ENCODE data around the gene POP7. TPM values are rescaled to one million over a fixed set of nuclear protein-coding genes. Genes with fewer than 3 reads are reported as not detected.

The POP7 gene
- total and polyA plus RNA-seq, 7 donors, result 28.4 to 129 (median 44.4) TPM

DNA sequence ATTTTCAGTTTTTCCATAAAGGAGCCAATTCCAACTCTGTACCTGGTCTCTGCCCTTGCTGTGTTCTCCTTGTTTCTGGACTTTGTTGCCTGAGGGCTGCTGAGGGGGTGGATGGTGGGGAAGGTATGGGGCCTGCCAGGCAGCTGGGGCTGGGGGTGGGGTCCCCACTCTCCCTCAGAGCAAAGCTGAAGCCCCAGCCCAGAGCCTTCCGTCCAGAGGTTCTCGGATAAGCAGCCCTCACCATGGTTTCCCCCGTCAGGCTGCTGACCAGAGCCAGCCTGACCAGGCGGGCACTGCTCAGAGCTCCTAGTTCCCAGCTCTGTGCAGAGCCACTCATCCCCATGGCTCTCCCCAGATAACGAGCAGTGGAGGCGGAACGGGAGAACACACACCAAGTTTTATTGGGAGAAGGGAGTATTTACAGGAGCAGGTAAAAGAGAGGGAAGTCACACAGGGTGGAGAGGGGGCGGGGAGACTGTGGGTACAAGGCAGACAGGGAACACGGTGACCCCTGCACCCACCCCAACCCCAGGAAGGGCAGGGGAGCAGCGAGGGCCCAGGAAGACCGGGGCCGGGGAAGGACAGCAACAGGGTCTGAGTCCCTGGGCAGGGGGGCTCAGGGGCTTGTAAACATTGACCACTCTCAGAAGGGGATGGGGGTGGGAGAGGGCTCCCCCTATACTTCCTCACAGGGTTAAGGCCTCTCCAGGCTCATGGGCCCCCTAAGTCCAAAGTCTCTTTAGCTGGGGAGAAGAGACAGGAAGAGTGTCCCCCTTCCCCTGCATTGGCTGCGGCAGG, 26.6 kb upstream of the POP7 start:
- no peaks in the 10 kb centered on the region for H3K9me3 ChIP-seq
- WGBS, 3 donors, result 72 to 81% (median 79%) methylated on average over 12 to 13 of the region's 13 CpGs
- TF ChIP-seq, protein P1, sequence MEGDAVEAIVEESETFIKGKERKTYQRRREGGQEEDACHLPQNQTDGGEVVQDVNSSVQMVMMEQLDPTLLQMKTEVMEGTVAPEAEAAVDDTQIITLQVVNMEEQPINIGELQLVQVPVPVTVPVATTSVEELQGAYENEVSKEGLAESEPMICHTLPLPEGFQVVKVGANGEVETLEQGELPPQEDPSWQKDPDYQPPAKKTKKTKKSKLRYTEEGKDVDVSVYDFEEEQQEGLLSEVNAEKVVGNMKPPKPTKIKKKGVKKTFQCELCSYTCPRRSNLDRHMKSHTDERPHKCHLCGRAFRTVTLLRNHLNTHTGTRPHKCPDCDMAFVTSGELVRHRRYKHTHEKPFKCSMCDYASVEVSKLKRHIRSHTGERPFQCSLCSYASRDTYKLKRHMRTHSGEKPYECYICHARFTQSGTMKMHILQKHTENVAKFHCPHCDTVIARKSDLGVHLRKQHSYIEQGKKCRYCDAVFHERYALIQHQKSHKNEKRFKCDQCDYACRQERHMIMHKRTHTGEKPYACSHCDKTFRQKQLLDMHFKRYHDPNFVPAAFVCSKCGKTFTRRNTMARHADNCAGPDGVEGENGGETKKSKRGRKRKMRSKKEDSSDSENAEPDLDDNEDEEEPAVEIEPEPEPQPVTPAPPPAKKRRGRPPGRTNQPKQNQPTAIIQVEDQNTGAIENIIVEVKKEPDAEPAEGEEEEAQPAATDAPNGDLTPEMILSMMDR (IDR thresholded peaks at IDR 0.05), result no peak
- no peak overlapping the region for H3K27ac ChIP-seq
- peaks cover 3 to 79% of the 10 kb centered on the region in 2 donors for H3K36me3 ChIP-seq (ENCODE audit: insufficient read depth in 1 of 2, low read depth in 1 of 2)
- H3K27me3 ChIP-seq (ENCODE audit: insufficient read depth in 3 of 3, low read length in 2 of 3), result no peaks in the 10 kb centered on the region
- no peak for DNase-seq
- ATAC-seq, result no peak
- H3K4me1 ChIP-seq, result no peaks in the 10 kb centered on the region
- no peak overlapping the region for H3K4me3 ChIP-seq
- intact Hi-C loops (cut with DNase I), result loop anchor here in 1 of 2 donors (5.0 kb wide), 1 partner anchor 92 kb away; the partner anchor contains the start of genes FBXO24 and LRCH4

DNA sequence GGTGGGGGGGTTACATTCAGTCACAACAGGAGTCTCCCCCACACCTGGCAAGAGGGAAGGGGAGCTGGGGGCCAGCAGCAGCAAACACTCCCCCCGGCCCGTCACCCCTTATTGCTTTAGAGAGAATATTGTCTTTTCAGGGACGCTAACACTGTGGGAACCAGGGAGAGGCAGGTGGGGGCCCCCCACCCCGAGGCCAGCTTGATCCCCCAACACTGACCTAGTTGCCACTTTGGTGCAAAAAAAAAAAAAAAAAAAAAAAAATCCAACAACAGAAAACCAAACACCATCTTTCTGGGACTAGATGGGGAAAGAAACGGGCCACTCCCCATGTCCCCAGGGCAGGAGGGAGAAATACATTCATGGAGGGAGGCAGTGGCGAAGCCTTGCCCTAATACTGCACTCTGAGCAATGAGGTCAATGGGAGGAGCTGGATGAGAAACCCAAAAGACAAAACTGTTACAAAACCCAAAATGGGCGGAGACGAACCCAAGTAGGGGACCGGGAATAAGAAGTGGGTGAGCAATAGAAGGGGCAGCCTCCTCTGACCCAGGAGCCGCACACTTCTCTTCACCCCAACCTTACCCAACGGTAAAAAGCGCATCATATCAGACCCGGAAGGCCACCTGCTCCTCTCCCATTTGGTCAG, 25.9 kb upstream of the POP7 start:
- TF ChIP-seq, protein P1 (IDR thresholded peaks at IDR 0.05), result no peak
- intact Hi-C loops (cut with DNase I), result loop anchor here in 1 of 2 donors (5.0 kb wide), 1 partner anchor 93 kb away; the partner anchor contains the start of genes FBXO24 and LRCH4
- 59 to 82% (median 68%) methylated on average over 13 of the region's 13 CpGs for WGBS, 3 donors
- Histone ChIP-seq H3K36me3 (ENCODE audit: insufficient read depth in 1 of 2, low read depth in 1 of 2) (peaks cover 3 to 87% of the 10 kb centered on the region in 2 donors), H3K27ac (peak overlapping the region; percentile 30), H3K9me3 (no peaks in the 10 kb centered on the region), H3K4me1 (no peaks in the 10 kb centered on the region), H3K4me3 (no peak overlapping the region), H3K27me3 (ENCODE audit: insufficient read depth in 3 of 3, low read length in 2 of 3) (no peaks in the 10 kb centered on the region)
- peak in 3 of 4 donors; percentile 18 to 39 (median 34) for ATAC-seq
- peak; percentile 71 to 81 for DNase-seq

DNA sequence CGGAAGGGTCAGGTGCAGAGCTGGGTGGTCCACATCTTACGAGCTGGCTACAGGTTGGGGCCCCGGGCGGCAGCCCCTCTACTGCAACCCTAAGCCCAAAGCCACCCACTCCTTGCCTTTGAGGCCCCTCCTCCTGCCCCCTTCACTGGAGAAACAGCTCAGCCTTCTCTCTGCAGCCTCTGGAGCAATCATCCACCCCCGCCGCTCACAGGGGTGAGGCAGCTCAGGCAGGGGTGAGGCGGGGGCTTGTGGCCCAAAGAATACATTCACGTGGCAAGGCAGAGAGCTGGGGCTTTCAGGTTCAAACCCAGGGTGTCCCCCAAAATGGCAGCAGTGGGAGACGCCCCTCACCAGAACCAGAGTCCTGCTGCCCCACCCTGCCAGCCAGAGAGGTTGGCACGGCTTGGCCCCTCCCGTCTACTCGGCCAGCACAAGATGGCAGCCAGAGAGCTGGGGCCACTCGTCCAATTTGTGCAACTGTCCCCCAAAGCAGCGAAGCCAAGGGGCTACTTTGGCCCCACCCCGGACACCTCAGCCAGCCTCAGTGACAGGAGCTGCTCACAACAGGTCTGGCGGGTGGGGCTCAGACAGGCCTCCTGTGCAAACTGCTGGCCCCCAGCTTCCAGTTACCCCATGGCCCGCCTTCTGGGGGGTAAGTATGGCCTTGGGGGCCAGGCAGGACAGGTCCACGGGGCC, 25.2 kb upstream of the POP7 start:
- intact Hi-C loops (cut with DNase I), result no loop called here
- no peaks in the 10 kb centered on the region for H3K27me3 ChIP-seq (ENCODE audit: insufficient read depth in 3 of 3, low read length in 2 of 3)
- TF ChIP-seq, protein P1 (IDR thresholded peaks at IDR 0.05), result no peak
- 73 to 92% (median 76%) methylated on average over 18 of the region's 18 CpGs for WGBS, 3 donors
- no peaks in the 10 kb centered on the region for H3K9me3 ChIP-seq
- DNase-seq (peak in 1 of 2 donors; percentile 62), ATAC-seq (peak in 2 of 4 donors; percentile 7 to 8)
- peaks cover 3 to 93% of the 10 kb centered on the region in 2 donors for H3K36me3 ChIP-seq (ENCODE audit: insufficient read depth in 1 of 2, low read depth in 1 of 2)
- H3K4me3 ChIP-seq, result no peak overlapping the region
- no peaks in the 10 kb centered on the region for H3K4me1 ChIP-seq
- H3K27ac ChIP-seq, result peak overlapping the region; percentile 30

DNA sequence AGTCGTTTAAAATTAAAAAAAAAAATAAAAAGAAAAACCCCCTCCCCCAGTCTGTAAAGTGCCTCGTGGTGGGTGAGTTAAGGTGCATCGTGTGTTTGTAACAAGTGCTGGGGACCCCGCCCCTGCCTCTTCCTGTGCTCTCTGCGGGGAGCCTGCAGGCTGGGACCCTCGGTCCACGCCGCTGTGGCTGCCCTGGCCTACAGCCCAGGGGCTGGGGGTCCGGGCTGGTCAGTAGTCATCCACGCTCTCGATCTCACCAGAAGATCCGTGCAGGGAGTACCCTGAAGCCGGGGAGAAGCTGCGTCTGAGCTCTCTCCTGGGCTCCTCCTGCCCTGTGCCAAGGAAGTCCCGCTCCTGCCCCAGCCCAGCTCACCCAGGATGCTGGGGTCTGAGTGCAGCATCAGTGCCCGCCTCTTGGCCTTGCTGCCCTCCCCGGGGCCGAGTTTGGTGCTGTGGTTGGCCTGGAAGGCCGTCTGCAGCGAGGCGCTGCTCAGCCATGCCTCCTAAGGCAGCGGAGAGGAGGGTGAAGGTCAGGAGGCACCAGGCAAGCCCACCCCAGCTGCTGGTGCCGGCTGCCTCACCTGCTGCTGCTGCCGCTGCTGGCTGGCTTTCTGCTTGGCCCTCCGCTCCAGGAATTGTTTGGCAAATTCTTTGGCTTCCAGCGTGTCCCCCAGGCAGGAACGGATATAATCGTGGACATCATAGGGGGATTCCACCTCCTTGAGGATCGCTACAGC, 24.3 kb upstream of the POP7 start:
- DNase-seq (no peak), ATAC-seq (no peak)
- H3K9me3 ChIP-seq, result no peaks in the 10 kb centered on the region
- intact Hi-C loops (cut with DNase I), result no loop called here
- H3K4me1 ChIP-seq, result no peaks in the 10 kb centered on the region
- TF ChIP-seq, protein P1 (IDR thresholded peaks at IDR 0.05), result no peak
- H3K27ac ChIP-seq, result no peak overlapping the region
- H3K4me3 ChIP-seq, result no peak overlapping the region
- H3K27me3 ChIP-seq (ENCODE audit: insufficient read depth in 3 of 3, low read length in 2 of 3), result no peaks in the 10 kb centered on the region
- peaks cover 3 to 98% of the 10 kb centered on the region in 2 donors for H3K36me3 ChIP-seq (ENCODE audit: insufficient read depth in 1 of 2, low read depth in 1 of 2)
- 68 to 69% (median 68%) methylated on average over 27 to 29 of the region's 29 CpGs for WGBS, 3 donors
